Osteoblast (primary cell): ENCODE measurements around the gene SENP5. TPM values are rescaled to one million over a fixed set of nuclear protein-coding genes. Genes with fewer than 3 reads are reported as not detected.
A peak's percentile ranks its signal among the peaks of the same experiment; 100 is the strongest.
"Not testable (repeated sequence)": the region's sequence is repeated elsewhere in the genome, so short reads cannot be mapped to it uniquely, and the experiment has no call there.

Experiments
- DNase-seq: peaks from one replicate; pipeline ENCODE4 v3.0.0; 2011; ENCODE audit warnings: low spot score, mixed read lengths; ENCODE audit not compliant: insufficient read length; ENCODE audit errors: missing footprints
- H2AFZ ChIP-seq: 2 replicates; pipeline ENCODE4 v1.6.0; 2011; ENCODE audit warnings: mild to moderate bottlenecking, low read length
- H3K27ac ChIP-seq: 2 replicates; pipeline ENCODE4 v1.5.1; 2011; ENCODE audit warnings: mild to moderate bottlenecking, low read depth, low read length, moderate library complexity
- H3K27me3 ChIP-seq: 2 replicates; pipeline ENCODE4 v1.6.0; 2012; ENCODE audit warnings: mild to moderate bottlenecking, control low read depth, inconsistent platforms, low read length, moderate library complexity; ENCODE audit not compliant: insufficient read depth
- H3K36me3 ChIP-seq: 2 replicates; pipeline ENCODE4 v1.5.1; 2011; ENCODE audit warnings: mild to moderate bottlenecking, low read length, control low read depth, moderate library complexity; ENCODE audit not compliant: insufficient read depth
- H3K4me1 ChIP-seq: 2 replicates; pipeline ENCODE4 v1.5.1; 2011; ENCODE audit warnings: mild to moderate bottlenecking, low read length, control low read depth, moderate library complexity; ENCODE audit not compliant: insufficient read depth
- H3K4me2 ChIP-seq: 2 replicates; pipeline ENCODE4 v1.6.0; 2011; ENCODE audit warnings: mild to moderate bottlenecking, low read length; ENCODE audit not compliant: insufficient read depth
- H3K4me3 ChIP-seq: fragments of 200-600 bp; sonication (generic); 3 replicates; pipeline ENCODE4 v1.5.1; 2012; ENCODE audit warnings: mild to moderate bottlenecking, low read length, inconsistent platforms; ENCODE audit not compliant: insufficient read depth
- H3K79me2 ChIP-seq: 2 replicates; pipeline ENCODE4 v1.6.0; 2012; ENCODE audit warnings: mild to moderate bottlenecking, low read length, control low read depth, inconsistent platforms; ENCODE audit not compliant: insufficient read depth
- H3K9me3 ChIP-seq: 2 replicates; pipeline ENCODE4 v1.5.1; 2011; ENCODE audit warnings: low read depth, low read length, control low read depth
- H4K20me1 ChIP-seq: 2 replicates; pipeline ENCODE4 v1.6.0; 2012; ENCODE audit warnings: mild to moderate bottlenecking, low read length, control low read depth; ENCODE audit not compliant: insufficient read depth
- CTCF ChIP-seq: IDR thresholded peaks from 2 replicates; pipeline ENCODE4 v1.5.1; 2011; ENCODE audit warnings: mild to moderate bottlenecking, low read depth, low read length, moderate library complexity; ENCODE audit errors: extremely low read depth
- total RNA-seq: library from RNA; depleted of rRNA; stranded (reverse); fragments of >200 nt; gene quantifications from 2 replicates; pipeline ENCODE4 v1.2.3, GENCODE V29; 2012

The SENP5 gene
- total RNA-seq, 1 donor, result 43.4 TPM

DNA sequence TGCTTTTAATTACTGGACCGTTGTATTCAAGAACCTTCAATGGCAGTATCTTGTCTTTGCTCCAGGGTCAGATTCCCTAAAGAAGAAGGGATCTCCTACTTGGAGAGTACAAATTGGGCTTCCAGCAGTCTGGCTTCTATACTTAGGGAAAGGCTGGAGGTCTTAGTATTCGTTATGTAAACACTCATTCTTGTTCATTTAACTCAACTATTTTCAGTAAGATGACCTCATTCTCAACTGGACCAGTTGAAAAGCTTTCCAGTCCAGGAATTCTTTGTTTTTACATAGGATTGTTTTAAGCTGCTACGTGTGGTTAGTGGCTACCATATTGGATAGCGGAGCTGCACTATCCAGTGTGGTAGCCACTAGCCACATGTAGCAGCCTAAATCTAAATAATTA is 4.6 kb downstream of the SENP5 start:
- Histone ChIP-seq H4K20me1 (peaks cover 44% of the 10 kb centered on the region), H2AFZ (no peak overlapping the region)
- no peak for DNase-seq

GRCh38 chr3:196874511-196875094 is 6.9 kb downstream of the SENP5 start:
- not testable (repeated sequence) for H3K36me3 ChIP-seq, H3K27me3 ChIP-seq, H3K27ac ChIP-seq, H2AFZ ChIP-seq, DNase-seq, H3K4me2 ChIP-seq, H3K4me1 ChIP-seq, H3K4me3 ChIP-seq, H3K9me3 ChIP-seq
- Histone ChIP-seq H4K20me1 (peaks cover 41% of the 10 kb centered on the region), H3K79me2 (peaks cover 98% of the 10 kb centered on the region)

More for the DNA sequence above, 4.6 kb downstream of the SENP5 start:
- TF ChIP-seq CTCF, result no peak
- Histone ChIP-seq H3K4me3 (no peak overlapping the region), H3K79me2 (peaks cover 94% of the 10 kb centered on the region), H3K9me3 (no peaks in the 10 kb centered on the region), H3K27ac (no peak overlapping the region), H3K36me3 (peaks cover 6% of the 10 kb centered on the region), H3K4me2 (no peak overlapping the region), H3K27me3 (no peaks in the 10 kb centered on the region), H3K4me1 (peaks cover 13% of the 10 kb centered on the region)

DNA sequence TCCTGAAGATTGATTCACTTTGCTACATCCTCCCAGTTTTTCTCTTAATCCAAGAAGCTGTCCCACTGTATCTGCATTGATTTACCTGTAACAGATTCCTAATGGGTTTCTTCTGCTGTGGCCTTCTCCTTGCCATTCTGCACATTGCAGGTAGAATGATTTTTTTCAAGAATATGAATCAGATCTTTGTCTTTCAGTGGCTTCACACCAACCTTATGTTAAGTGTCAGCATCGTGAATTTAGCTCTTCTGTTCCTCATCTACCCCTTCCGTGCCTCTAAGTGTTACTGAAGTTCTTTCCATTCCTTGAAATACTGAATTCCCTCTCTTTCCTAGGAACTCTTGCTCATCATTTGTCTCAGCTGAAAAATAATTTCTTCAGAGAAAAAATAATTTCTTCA is 7.5 kb downstream of the SENP5 start:
- Histone ChIP-seq H3K4me3 (no peak overlapping the region), H4K20me1 (peaks cover 41% of the 10 kb centered on the region), H3K27me3 (no peaks in the 10 kb centered on the region), H3K27ac (no peak overlapping the region), H3K4me2 (no peak overlapping the region), H2AFZ (no peak overlapping the region), H3K4me1 (peaks cover 4% of the 10 kb centered on the region), H3K79me2 (peaks cover 98% of the 10 kb centered on the region), H3K36me3 (peaks cover 6% of the 10 kb centered on the region), H3K9me3 (no peaks in the 10 kb centered on the region)
- DNase-seq, result no peak
- TF ChIP-seq CTCF, result no peak

- Histone ChIP-seq H2AFZ (no peak overlapping the region), H3K27me3 (no peaks in the 10 kb centered on the region), H3K4me3 (no peak overlapping the region), H3K4me1 (peaks cover 9% of the 10 kb centered on the region), H3K9me3 (no peaks in the 10 kb centered on the region), H4K20me1 (peaks cover 28% of the 10 kb centered on the region), H3K4me2 (peak overlapping the region; percentile 16), H3K36me3 (peaks cover 10% of the 10 kb centered on the region), H3K27ac (no peak overlapping the region), H3K79me2 (peaks cover 95% of the 10 kb centered on the region)
- no peak for TF ChIP-seq CTCF
- DNase-seq, result no peak
Measured at GRCh38 chr3:196883361-196883760, 15.6 kb downstream of the SENP5 start.
